Fibroblast of the aortic adventitia (primary cell): ENCODE measurements around the gene PARP3. TPM values are rescaled to one million over a fixed set of nuclear protein-coding genes. Genes with fewer than 3 reads are reported as not detected.
A peak's percentile ranks its signal among the peaks of the same experiment; 100 is the strongest.
"Not testable (repeated sequence)": the region's sequence is repeated elsewhere in the genome, so short reads cannot be mapped to it uniquely, and the experiment has no call there.

Experiments used
- DNase-seq: peaks from one replicate; pipeline ENCODE4 v3.0.0-alpha.2; 2010; ENCODE audit warnings: low read depth
- H3K4me3 ChIP-seq: 2 replicates; pipeline ENCODE4 v1.5.1; 2011; ENCODE audit warnings: low read depth, mild to moderate bottlenecking, control low read depth, low read length, moderate library complexity
- CTCF ChIP-seq: IDR thresholded peaks from 2 replicates; pipeline ENCODE4 v1.5.1; 2011; ENCODE audit warnings: mild to moderate bottlenecking, low read length, control low read depth, inconsistent platforms; ENCODE audit not compliant: insufficient read depth
- total RNA-seq: library from RNA; depleted of rRNA; stranded (reverse); fragments of >200 nt; gene quantifications from 2 replicates; pipeline ENCODE4 v1.2.3, GENCODE V29; 2012; ENCODE audit warnings: low replicate concordance

Gene PARP3
- 14.6 and 27.1 TPM in 2 replicates for total RNA-seq

- H3K4me3 ChIP-seq = peak within 1 kb of the TSS; percentile 89
- peak; percentile 100 for DNase-seq
- peak; percentile 98 for TF ChIP-seq CTCF
Observed at GRCh38 chr3:51941798-51942602, at the start of gene PARP3, which contains the start of gene RRP9. Gene PARP3 (plus strand): TSS chr3:51942363. CDS start chr3:51943356, 993 bp downstream. Gene RRP9 (minus strand): TSS chr3:51941904. CDS start chr3:51941867, 37 bp downstream.

GRCh38 chr3:51894391-51894790, 47.8 kb upstream of the PARP3 start:
- no peak for TF ChIP-seq CTCF
- DNase-seq = no peak
- no peak overlapping the region for H3K4me3 ChIP-seq

DNA sequence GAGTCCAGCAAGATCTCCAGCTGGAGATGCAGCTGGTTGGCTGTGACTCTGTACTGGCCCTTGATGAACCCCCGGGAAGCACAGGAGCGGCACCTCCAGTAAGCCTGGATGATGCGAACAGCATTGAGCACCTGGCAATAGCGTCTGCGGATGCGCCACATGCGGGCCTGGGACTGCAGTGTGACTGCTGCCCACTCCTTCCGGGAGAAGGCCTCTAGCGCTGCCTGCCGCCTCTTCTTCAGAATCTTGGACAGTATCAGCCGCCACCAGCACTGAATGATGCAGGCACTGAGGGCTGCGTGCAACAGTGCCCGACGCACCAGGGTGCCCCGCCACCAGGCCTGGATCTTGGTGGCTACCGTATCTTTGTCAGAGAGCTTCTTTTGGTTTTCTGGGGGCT, 47.2 kb upstream of the PARP3 start:
- no peak for TF ChIP-seq CTCF
- no peak overlapping the region for H3K4me3 ChIP-seq
- DNase-seq = no peak

DNA sequence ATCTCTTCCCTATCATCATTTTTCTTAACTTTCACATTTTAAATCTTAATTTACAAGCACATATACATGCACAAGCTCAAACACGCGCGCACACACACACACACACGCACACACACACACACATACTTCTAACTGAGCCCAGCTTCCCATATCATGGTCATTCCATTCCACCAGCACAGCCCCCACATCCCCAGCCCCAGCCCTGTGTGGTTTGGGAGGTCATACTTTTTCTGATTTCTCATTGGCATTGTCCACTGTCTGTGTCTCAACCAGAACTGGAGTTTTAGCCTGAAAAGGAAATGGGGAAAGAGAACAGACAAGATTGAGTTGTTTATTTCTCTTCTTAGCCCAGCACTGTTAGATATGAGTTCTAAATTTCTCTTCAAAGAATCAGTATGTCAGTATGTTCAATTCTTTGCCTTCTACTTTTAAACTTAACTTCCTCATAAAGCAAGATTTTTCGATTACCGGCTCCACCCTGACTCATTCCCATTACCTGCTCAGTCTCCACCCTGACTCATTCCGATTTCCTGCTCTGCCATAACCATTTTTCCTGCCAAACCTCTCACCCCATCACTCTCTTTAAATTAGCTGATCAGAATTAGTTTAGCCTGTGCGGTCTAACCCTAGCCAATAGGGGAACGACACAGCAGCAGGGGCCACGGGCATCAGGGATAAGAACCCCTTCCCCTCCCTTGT, 45.4 kb upstream of the PARP3 start:
- no peak overlapping the region for H3K4me3 ChIP-seq
- TF ChIP-seq CTCF = no peak
- no peak for DNase-seq

DNA sequence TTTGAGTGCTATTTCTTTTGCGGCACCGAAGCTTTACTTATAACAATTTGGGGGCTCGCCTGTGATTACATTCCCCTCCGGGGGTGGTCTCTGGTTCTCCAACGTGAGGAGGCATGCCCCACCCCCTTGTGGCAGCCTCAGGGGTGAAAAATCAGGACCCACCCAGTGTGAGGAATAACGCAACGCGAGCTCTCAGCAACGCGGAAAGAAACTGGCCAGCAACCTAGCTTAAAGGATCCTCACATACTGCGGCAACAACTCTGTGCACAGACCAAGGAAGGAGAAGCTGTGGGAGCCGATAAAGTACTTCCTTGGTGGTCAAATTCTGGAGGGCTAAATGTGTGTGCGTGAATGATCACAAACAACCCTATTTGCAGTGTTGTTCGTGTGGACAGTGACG, 44.8 kb upstream of the PARP3 start:
- H3K4me3 ChIP-seq = no peak overlapping the region
- no peak for TF ChIP-seq CTCF
- DNase-seq = no peak

DNA sequence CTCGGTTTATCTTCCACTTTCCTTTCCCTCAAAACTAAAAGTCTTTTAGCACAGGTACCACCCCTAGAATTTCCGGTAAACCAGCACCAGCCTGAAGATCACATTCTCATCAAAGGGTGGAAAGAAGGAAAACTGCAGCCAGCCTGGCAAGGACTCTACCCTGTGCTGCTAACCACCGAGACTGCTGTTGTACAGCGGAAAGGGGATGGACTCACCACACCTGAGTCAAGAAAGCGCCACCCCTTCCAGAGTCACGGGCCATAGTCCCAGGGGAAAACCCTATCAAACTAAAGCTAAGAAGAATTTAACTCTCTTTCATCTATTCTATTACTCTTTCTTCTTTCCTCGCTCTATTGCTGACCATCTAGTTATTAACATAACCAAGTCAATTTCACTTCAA, 42.1 kb upstream of the PARP3 start:
- not testable (repeated sequence) for DNase-seq, H3K4me3 ChIP-seq

DNA sequence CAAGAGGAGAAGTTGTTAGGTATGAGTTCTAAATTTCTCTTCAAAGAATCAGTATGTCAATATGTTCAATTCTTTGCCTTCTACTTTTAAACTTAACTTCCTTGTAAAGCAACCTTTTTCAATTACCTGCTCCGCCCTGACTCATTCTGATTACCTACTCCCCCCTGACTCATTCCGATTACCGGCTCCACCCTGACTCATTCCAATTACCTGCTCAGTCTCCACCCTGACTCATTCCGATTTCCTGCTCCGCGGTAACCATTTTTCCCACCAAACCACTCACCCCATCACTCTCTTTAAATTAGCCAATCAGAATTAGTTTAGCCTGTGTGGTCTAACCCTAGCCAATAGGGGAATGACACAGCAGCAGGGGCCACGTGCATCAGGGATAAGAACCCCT, 39.8 kb upstream of the PARP3 start:
- not testable (repeated sequence) for H3K4me3 ChIP-seq, DNase-seq
